Stimulated activated CD4-positive, alpha-beta T cell treated with anti-CD3 and anti-CD28 coated beads, Interleukin-4, amount 100 ng/mL, for 24 hours (primary cell): ENCODE results near the gene MFSD1.

ENCODE experiments used
- DNase-seq: peaks from one replicate; pipeline ENCODE4 v3.0.0-alpha.2; 2020

MFSD1 gene

DNA sequence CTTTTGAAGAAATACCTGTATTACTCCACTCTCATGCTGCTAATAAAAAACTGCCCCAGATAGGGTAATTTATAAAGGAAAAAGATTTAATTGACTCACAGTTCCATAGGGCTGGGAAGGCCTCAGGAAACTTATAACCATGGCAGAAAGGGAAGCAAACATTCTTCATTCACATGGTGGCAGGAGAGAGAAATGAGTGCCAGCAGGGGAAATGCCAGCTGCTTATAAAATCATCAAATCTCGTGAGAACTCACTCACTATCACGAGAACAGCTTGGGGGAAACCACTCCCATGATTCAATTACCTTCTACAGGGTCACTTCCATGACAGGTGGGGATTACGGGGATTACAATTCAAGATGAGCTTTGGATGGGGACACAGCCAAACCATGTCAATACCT is 18.7 kb downstream of the MFSD1 start:
- DNase-seq: no peak

DNA sequence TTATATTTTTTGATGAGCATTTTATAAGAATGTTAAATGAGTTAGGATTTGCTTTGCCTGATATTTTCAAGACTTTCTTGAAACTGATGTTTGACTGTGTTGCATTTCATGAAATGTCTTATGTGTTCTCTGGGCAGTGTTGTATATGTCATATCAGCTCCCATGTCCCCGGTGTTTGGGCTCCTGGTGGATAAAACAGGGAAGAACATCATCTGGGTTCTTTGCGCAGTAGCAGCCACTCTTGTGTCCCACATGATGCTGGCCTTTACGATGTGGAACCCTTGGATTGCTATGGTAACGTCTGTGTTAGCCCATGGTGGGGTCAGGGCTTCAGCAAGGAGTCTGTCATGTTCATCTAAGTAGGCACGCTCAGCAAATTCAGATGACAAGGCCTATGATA is 20.0 kb downstream of the MFSD1 start:
- no peak for DNase-seq

DNA sequence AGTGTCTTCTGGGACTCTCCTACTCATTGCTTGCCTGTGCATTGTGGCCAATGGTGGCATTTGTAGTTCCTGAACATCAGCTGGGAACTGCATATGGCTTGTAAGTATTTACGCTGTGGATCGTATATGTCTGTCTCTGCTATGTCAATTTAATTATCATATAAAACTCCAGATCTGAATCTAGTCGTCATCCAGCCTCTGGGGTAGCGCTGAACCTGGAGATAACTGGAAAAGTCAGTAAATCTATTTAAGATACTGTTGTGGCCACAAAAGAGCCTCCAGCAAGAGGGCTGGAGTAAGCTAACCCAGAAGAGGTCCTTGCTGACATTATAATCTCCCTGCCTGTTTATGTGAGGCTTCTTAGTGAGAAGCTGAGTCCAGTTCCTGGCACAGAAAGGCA is 21.6 kb downstream of the MFSD1 start:
- DNase-seq: no peak

DNA sequence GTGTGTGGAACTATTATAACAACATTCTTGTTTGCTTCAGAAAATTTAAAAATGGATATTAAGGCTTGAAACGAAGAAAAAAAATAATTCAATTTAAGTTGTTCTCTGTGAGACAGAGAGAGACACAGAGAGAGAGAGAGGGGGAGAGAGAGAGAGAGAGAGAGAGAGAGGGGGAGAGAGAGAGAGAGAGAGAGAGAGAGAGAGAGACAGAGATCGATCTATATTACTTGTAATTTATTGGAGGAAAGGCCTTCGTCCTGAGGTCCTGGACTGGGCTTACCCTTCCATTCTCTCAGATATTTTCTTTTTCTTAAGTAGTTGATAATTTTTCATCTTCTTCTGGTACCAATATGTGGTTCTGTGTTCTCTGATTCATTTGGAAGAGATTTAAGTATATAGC is 25.9 kb downstream of the MFSD1 start:
- no peak for DNase-seq

DNA sequence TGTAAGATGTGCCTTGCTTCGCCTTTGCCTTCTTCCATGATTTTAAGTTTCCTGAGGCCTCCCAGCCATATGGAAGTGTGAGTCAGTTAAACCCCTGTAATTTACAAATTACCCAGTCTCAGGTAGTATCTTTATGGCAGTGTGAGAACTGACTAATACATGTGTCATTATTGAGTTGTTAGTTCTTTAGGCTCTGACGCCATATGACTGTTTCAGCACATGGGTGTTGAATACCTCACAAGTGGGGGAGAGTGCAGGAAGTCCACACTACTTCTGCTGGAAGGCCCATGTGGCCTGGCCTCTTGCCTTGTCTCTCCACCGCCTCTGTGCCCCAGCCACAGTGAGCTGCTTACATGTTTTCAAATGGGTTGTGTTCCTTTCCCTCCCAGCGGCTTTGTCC is 28.5 kb downstream of the MFSD1 start:
- no peak for DNase-seq

DNA sequence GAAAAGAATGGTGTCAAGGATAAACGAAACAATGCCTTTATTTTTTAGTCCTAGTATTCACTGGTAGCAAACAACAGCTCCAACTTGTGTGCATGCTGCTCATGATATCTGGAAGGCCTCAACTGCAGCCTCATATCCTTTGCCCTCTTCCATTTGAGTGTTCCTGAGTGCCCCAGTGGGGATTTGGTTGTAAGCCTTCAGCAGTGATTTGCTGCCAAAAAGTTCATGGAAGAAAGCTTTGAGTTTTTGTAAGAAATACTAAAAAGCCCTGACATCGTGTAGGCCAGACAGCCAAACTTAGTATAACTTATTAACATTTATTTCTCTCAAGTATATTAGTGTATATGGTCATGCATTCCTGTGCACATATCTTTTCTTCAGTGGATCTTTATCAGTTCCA is 30.0 kb downstream of the MFSD1 start:
- DNase-seq: no peak

DNA sequence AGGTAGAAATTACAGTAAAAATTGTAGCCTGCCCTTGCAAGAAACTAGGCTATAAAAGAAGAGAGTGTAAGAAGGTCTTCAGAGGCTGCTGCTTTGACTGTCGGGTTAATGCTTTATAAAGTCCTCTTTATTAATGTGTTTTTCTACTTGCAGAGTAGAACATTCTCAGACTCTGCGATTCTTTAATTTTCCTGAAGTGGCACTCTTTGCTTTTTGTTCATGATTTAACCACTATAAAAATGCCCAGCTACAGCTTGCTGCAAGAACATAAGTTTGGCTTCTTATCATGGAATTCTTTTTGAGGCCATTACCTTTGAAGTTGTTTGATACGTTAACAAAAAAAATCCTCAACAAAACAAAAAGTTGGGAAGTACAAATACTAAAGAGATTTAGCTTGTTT is 33.8 kb downstream of the MFSD1 start:
- DNase-seq: no peak

DNA sequence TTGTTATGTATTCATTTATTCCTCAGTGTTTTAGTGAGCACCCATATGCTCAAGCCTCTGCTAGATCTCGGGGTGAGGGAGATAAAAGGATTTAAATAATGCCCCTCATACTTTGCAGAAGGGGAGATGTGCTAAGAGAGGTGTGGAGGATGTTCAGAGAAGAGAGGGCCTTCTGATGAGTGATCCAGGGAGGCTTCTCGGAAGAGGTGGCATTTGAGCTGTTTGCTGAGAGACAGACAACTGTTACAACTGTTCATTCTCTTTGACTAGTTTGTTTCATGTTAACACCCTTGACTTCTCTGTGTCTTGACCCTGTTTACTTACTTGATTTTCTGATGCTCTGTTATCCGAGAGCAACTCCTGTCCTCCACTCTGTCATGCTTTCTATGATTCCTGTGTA is 34.5 kb downstream of the MFSD1 start:
- no peak for DNase-seq

DNA sequence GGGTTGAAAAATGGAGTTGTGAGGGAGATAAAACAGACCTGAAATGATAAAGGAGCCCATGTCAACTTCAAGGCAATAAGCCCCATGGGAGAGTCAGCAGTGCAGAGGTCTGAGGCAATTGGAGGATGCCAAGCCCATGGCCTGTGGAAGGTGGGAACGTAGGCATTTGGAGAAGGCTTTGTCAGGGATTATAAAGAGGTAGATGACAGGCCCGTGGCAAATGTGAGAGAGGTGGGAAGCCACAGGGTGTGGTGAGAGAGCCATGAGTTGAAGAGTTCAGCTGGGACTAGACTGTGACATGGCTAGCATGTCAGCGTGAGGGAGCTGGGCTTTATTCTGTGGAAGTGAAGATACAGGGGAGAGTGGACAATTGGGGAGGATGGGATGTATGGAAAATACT is 35.4 kb downstream of the MFSD1 start:
- no peak for DNase-seq

DNA sequence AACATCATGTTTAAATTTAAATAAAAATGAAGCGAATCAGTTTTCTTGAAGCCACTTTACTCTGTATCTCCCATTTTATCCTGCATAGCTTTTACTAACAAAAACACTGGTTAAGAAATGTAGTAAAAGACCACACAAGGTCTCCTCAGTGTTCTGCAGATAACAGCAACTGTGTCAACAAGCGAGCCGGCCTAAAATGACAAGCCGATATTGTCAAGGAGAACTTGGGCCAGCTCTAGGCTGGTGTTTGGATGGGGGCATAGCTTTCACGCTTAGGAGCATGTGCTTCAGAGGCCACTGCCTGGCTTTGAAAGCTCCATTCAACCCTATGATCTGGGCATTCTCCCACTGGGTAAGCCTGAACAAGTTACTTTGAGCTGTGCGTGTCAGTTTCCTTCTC is 38.1 kb downstream of the MFSD1 start:
- DNase-seq: no peak

DNA sequence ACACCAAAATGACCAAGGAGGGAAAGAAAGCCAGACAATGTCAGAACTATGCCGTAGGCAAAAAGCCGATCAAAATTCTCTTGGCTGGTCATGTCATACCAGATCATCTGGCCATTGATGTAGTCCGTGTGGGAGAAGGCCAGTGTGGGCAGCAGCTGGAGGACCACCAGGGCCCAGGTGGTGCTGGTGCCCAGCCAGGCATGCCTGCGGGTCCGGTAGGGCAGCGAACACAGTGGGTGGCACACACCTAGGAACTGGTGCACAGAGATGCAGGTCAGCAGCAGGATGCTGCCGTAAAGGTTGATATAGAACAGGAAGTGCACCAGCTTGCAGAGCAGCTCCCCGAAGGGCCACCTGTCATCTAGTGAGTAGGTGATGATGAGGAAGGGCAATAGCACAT is 39.5 kb downstream of the MFSD1 start:
- no peak for DNase-seq

DNA sequence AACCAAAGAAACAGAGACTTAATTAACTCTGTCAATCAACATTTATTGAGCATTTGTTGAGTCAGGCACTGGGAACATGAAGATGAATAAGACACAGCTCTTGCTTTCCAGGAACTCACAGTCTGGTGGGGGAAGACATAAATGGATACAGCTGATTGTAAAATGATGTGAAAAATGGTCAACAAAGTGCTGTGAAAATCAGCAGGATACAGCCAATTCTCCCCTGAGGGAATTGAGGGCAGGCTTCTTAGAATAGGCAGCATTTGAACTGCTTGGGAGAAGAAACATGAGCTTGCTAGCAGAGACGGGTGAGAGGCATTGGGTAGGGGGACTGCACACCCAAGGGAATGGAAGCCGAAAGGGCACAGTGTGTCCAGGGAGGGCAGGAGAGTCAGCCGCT is 41.1 kb downstream of the MFSD1 start:
- no peak for DNase-seq

DNA sequence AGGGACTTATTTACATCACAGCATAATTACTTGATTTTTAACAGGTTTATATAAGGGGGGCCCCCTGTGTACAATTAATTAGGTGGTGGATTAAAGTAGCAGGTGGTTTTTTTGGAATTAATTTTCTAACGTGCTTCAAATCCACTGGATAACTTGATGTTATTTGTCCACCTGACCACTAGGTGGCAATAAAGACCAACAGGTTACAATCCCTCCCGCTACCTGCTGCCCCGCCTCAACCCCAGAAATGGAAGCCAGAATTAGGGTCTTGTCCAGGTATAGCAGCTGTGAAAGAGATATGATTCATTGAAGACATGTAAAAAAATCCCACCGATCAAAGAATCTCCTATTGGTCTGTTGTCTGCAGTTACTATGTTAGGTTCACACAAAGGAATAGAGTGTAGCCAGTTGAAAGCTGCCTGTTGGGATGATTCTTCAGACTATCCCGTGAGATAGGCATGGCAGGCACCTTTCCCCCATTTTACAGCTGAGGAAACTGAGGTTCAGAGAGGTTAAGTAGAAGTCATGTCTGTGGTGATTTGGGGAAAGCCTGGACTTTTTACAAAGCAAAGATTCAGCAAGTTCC is 44.0 kb downstream of the MFSD1 start:
- peak; percentile 33 for DNase-seq

DNA sequence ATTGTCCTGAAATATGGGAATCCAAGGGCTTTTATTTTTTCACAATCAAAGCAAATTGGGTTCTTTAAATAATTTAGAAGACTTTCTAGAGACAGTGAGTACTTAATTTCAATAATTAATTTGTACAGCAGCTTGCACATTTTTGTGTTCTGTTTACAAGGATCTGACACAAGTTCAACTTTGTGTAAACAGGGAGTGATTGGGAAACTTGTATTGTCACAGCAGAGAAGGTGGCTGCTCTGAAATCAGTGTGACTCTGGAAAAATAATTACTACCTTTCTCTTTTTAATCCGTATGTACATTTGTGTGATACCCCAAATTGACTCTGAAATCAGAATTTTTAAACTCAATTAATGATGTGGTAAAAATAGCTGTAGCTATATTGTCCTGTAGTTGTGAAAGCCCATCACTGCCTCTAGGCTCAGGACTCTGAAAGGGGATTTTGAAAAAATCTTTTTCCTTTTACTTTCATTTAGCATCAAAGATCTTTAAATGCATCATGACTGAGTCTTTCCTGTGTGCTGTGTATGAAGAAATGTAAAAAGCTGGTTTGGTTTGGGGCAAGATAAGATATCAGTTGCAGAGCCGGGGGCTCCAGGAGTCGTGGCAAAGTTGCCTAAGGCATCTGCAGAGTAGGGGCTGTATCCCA is 45.1 kb downstream of the MFSD1 start:
- DNase-seq: no peak

DNA sequence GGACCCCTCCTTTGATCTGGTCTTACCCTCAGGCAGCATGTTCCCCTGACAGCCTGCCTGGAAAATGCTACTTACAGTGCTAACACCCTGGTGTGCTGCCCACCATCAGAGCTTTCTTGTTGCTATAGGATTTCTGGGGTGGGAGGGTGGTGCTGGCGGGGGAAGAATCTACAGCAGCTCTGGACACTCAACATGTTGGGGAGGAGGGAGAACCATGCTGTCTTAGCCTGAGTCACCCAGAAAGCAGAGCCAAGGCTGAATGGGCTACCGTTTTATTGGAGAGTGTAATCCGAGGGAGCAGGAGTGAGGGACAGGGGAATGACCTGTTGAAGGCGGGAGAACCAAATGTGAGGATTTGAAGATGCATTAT is 45.6 kb downstream of the MFSD1 start:
- DNase-seq: no peak

DNA sequence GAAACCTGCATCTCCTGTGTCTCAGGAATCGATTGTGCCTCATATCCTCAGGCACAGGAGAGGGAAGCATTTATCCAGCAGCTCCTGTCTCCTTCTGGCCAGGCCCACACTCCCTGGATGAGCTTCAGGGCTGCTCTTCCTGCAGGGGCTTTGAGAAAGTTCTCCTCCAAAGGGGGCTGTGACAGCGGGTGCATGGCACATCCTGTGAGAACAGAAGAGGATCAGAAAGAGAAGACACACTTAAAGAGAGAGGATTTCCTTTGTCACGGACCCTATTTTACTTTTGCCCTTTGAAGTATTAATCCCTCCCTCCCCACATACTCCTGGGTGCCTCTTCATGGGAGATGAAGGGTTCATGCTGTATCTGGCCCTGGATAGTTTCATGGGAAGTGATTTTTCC is 46.0 kb downstream of the MFSD1 start:
- DNase-seq: no peak

DNA sequence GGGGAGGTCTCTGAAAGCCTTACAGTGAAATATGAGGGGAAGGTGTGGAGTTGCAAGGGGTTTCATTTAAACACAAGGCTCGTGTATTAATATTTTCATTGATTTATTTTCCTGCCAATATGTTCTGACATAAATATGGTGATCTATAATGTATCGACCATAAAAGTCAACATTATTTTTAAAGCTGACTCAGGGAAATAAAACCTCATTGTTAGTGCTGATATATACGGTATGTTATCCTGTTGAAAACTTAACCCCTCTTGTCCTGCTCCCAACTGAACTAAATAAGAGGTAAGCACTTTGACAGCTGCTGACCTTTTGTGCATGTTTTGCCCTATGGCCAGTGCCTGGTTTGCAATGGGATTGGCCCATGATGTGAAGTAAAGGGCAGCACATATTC is 47.9 kb downstream of the MFSD1 start:
- DNase-seq: no peak

DNA sequence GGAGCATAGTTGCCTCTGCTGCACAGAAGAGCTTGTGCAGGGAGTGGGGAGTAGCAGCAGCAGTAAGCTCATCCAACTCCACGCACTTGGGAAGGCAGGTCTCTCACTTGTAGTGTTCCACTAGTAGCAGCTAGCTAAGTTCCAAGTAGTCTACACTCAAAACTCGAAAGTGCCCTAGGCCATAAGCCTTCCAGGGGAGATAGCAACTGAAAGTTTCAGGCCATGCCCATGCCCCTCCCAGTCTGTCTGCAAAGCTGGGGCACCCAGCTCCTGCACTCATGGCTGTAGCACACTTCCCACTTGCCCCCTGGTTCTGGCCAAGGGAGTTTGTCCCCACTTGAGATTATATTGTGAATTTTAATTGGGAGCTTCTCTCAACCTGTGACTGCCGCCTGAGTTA is 57.5 kb downstream of the MFSD1 start:
- DNase-seq: no peak

DNA sequence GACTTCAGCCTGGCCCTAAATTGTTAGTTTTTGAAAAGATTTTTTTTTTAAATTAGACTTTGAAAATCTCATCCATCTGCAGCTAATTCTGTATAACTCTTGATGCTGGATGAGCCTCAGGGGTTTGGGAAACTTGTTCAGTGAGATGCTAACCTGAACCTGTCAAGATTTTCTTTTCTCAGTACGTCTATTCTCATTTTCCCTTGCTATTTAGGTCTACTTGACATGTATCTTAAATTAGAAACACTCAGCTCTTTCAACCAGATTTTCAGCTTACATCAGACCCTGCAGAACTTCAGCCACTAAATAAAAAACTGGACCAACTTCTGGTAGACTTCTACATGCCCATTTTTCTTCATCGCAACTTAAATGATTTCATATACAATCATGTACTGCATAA is 61.4 kb downstream of the MFSD1 start:
- no peak for DNase-seq

DNA sequence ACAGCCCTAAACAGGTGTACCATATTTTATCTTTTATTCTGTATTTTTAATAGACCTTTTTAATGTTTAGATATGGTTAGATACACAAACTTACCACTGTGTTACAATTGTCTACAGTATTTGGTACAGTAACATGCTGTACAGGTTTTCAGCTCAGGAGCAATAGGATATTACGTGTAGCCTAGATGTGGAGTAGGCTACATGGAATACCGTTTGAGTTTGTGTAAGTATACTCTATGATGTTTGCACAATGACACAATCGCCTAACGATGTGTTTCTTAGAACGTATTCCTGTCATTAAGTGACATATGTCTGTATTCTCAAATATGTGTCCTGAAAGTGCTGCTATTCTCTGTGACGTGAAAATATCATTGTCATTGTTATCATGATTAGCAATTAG is 62.6 kb downstream of the MFSD1 start:
- no peak for DNase-seq

DNA sequence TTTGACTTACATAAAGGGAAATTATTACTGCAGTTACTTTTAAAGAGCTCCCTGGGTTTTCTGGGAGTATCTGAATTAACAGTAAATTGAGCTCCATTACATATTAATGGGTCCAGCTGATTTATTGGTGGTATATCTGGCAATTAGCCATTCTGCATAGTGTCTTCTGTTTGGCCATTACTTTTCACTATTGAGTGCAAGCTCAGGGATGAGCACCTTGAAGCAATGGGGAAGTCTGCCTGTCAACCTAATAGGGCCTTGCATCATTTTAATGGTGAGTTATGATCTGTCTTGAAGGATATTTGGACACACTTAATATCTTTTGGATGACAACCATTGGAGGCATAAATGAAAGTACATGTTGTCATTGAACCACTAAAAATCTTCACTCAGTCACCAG is 73.8 kb downstream of the MFSD1 start:
- DNase-seq: no peak
